Peyer's patch (tissue), 4 donors: ENCODE results near the gene TENT5C. TPM values are rescaled to one million over a fixed set of nuclear protein-coding genes. Genes with fewer than 3 reads are reported as not detected.

ENCODE experiments used
- DNase-seq, 3 donors: peaks; one replicate each; pipeline ENCODE4 v3.0.0-alpha.2; 2017 to 2019
- H3K27ac ChIP-seq, 4 donors: fragments of 200-600 bp; sonication (generic); one replicate each; pipeline ENCODE4 v1.5.1; 2016 to 2019
- H3K27me3 ChIP-seq, 2 donors: fragments of 200-600 bp; sonication (generic); one replicate each; pipeline ENCODE4 v1.5.1; 2019
- H3K36me3 ChIP-seq, 3 donors: fragments of 200-600 bp; sonication (generic); one replicate each; pipeline ENCODE4 v1.5.1; 2016 to 2019
- H3K4me1 ChIP-seq, 4 donors: fragments of 200-600 bp; sonication (generic); one replicate each; pipeline ENCODE4 v1.5.1; 2016 to 2019
- H3K4me3 ChIP-seq, 4 donors: fragments of 200-600 bp; sonication (generic); 1 replicate in 3 of 4; 2 replicates in 1 of 4; pipeline ENCODE4 v1.5.1; 2016 to 2019; ENCODE audit warnings: mild to moderate bottlenecking in 1 of 4
- H3K9me3 ChIP-seq, 4 donors: fragments of 200-600 bp; sonication (generic); one replicate each; pipeline ENCODE4 v1.5.1; 2016 to 2019; ENCODE audit warnings: mild to moderate bottlenecking in 1 of 4
- CTCF ChIP-seq, 6 experiments: fragments of 450-650 bp in 4 of 6; fragments of 200-600 bp in 2 of 6; sonication (generic) in 1 of 6; IDR thresholded peaks; one replicate each; pipeline ENCODE4 v1.5.1; 2017 to 2019; ENCODE audit warnings: antibody characterized with exemption in 6 of 6, mild to moderate bottlenecking in 3 of 6, moderate library complexity in 1 of 6
- POLR2A ChIP-seq, 2 donors: fragments of 450-650 bp; IDR thresholded peaks; one replicate each; pipeline ENCODE4 v1.5.1; 2017; ENCODE audit warnings: antibody characterized with exemption in 2 of 2, mild to moderate bottlenecking in 2 of 2, moderate library complexity in 2 of 2
- total RNA-seq, 4 donors: library from RNA; depleted of rRNA; stranded (reverse); fragments of >200 nt; gene quantifications; one replicate each; pipeline ENCODE4 v1.1.0, GENCODE V29; 2016

The TENT5C gene
- total RNA-seq, 4 donors from 2014 or later, result 6.4 to 20.6 (median 12.8) TPM

- Histone ChIP-seq H3K27ac (no peak overlapping the region), H3K9me3 (no peaks in the 10 kb centered on the region), H3K27me3 (no peaks in the 10 kb centered on the region), H3K4me1 (peaks cover 0 to 41% (median 2%) of the 10 kb centered on the region in 4 donors), H3K36me3 (no peaks in the 10 kb centered on the region), H3K4me3 (no peak overlapping the region)
- DNase-seq, result no peak
- TF ChIP-seq POLR2A (IDR thresholded peaks at IDR 0.05) (no peak), CTCF (IDR thresholded peaks at IDR 0.05) (no peak)
These were observed 70.8 kb downstream of the TENT5C start for GRCh38 chr1:117676615-117677130.

Other genes with a start within 250 kb of the TENT5C start
- 10 to 100 TPM; 43.2 to 53.8 (median 49.4) TPM for gene MAN1A2, start 238.6 kb upstream of the TENT5C start, total RNA-seq